ENCODE measurements around the gene PABPN1L. TPM values are rescaled to one million over a fixed set of nuclear protein-coding genes. Genes with fewer than 3 reads are reported as not detected.
"Not testable (repeated sequence)": the region's sequence is repeated elsewhere in the genome, so short reads cannot be mapped to it uniquely, and the experiment has no call there.

Gene PABPN1L
- polyA plus RNA-seq, 1 donor: not detected

DNA sequence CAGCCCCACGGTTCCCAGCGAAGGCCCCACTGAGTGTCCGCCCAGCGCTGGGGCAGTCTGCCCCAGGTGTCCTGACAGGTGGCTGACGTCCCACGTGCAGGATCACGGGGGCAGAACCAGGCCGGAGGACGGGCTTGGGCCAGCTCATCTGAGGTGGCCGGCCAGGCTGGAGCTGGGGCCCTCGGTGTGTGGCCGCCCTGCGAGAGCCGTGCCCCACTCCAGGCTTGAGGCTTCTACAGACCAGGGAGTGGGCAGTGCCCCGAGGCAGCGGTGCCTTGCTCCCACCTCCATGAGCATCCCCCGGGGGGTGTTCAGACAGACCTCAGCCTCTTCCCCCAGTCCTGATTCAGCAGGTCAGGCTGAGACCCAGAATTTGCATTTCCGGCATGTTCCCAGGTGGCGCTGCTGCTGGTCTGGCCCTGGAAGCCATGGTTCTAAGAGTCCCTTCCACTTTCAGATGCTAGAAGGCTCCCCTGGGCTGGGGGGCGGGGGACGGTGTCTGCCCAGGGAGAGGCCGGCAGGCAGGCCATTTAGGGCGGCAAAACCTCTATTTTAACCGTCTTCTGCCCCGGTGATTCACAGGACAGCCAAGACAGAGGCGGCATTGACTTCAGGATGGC lies 35.4 kb upstream of the PABPN1L start:
- no peak for DNase-seq

DNA sequence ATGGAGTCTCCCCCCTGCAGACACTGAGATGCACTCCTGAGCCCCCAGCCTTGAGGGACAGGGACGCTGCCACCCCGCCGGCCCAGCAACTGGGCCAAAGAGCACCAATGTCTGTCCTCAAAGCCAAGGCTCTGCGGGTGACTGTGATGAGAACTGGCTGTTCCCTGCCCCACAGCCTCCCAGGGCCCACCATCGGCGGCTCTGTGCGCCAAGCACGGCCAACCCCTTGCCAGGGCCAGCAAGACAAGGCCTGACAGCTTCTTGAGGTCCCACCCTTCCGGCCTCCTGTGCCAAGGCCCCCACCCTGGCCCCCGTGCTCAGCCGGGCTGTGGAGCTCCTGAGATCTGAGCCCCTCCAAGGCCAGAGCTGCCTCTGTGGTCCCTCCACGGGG lies 34.2 kb upstream of the PABPN1L start:
- DNase-seq: no peak

DNA sequence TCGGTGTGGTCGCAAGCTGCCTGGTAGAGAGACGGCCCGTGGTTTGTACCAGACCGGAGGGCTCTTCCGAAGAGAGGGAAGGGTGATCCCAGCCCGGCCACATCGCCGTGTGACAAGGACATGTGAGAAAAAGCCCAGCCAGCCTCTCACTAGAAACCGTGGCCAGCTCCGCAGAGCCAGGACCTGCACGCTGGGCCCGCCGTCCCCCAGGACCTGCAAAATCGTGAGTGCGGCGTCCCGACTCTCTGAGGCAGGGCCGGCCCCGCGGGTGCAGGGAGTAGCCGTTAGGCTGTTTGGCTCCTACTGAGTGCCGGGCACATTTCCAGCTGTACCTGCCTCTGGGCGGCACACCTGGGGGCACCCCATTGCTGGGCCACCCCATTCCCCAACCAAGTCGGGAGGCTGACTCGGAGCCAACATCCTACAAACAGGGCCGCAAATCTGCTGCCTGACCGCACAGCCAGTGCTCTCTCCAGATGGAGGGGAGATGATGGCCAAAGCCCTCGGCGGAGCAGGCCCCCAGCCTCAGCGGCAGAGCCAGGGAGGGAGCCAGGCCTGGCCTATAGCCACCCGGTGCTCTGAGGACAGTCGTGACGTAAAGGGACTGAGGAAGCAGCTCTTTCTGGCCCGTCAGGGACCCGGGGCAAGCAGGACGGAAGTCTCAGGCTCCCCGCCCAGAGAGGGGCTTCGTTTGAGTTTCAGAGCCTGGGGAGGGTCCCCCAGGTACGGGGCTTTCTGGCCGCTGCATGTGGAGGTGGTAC lies 33.6 kb upstream of the PABPN1L start:
- DNase-seq: no peak

DNA sequence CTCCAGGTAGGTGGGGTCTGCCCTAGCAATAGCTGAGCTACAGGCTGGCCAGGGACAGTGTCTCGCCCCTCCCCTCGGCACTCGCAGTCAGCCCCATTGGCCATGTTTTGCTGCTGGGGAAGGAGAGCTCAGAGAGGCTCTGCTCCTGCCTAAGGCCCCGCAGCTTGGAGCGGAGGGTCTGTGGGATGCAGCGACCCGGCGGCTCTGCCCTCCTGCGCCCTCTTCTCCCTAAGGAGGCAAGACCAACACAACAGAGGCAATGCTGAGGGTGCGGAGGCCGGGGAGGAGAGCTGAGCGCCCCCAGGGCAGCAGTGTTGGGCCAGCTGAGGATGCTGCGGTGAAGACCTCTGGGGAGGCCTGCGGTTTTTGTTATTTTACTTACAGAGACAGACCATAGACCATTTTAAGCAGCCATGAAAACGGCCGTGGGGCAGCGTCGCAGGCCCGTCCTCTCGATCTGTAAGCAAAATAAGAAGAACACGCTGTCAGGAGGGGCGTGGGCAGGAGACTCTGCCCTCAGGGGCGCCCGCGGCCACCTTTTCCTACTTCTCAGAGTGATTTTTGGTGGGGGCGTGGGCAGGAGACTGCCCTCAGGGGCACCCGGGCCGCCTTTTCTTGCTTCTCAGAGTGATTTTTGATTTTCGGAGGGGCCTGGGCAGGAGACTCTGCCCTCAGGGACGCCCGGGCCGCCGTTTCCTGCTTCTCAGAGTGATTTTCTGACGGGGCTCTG lies 31.4 kb upstream of the PABPN1L start:
- DNase-seq: no peak

DNA sequence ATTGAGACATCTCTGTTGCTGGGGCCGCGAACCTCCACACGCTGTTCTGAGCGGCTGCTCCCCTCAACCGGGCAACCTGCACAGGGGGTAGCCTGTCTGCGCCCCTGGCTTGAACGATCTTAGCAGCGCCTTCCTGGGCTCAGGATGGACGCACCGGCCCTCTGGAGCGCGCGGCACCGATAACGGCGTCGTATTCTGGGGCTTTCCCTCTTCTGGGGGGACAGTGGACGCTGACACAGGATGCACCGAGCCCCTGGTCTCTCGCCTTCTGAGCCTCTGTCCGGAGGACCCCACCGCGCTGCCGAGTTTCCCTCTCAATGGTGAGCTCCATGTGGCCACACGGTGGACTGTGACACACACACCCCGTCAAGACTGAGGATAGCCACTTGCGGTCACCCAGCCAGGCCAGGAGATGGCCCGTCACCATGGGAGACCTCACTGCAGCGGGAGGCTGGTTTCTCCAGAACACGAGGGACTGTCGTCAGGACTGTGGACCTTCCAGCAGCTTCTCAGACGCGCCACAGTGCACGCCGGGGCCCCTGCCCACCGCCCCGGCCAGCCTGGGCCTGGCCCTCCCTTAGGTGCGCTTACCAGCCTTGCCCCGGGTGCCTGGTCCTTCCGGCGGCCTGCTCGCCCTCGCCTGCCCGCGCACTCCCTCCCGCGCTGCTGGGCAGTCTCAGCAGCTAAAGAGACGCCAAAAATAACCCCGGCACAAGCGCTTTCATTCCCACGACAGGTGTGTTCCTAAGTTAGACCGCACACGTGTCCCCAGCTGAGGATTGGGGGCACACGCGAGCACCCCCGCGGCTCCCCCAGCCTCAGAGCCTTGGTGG lies 30.0 kb upstream of the PABPN1L start:
- no peak for DNase-seq

DNA sequence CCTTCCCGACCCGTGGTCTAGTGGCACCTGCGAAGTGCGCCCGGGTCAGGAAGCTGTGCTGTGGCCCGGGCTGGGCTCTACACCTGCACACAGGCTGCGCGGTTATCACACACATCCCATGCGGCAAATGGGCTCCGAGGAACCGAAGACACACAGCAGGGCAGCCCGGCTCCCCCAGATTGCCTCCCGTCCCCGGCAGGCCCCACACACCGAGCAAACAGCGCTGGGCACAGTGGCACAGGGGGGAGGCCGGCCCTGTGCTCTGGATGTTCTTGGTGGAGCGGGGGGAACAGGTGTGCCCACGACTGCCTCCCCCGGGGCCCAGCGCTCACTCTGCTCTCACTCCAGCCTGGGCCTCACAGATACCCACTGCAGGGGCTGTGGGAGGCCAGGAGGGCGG lies 28.9 kb upstream of the PABPN1L start:
- no peak for DNase-seq

DNA sequence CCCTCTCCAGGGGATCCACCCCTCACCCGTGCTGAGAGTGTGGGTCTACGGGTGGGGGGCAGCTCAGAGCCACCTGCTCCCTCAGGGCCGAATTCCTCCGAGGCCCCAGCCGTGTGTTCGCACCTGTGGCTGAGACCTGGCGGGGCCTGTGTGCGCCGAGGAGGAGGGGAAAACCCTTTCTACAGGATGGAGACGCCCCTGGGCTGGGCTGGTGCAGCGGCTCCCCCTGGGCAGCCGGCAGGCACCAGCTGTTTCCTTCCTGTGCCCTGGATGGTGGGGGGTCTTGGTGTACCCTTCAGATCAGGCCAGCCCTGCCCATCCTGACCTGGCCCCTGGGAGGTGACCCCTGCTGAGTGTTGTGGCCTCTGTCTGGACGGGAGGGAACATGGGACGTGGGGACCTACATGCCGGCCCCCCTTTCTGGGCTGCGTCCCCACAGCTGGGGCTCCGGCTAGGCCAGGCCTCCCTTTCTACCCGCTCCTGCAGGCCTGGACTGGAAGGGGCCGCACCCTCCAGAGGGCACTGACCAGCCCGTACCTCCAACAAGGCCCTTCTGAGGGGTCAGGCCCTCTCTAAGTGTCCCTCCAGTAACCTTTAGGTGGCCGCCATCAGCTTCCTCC lies 28.3 kb upstream of the PABPN1L start:
- no peak for DNase-seq

DNA sequence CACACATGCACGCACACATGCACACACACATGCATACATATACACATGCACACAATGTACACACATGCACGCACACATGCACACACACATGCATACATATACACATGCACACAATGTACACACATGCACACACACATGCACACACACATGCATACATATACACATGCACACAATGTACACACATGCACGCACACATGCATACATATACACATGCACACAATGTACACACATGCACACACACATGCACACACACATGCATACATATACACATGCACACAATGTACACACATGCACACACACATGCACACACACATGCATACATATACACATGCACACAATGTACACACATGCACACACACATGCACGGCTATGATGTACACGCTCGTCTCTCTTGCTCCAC lies 27.8 kb upstream of the PABPN1L start:
- not testable (repeated sequence) for DNase-seq

DNA sequence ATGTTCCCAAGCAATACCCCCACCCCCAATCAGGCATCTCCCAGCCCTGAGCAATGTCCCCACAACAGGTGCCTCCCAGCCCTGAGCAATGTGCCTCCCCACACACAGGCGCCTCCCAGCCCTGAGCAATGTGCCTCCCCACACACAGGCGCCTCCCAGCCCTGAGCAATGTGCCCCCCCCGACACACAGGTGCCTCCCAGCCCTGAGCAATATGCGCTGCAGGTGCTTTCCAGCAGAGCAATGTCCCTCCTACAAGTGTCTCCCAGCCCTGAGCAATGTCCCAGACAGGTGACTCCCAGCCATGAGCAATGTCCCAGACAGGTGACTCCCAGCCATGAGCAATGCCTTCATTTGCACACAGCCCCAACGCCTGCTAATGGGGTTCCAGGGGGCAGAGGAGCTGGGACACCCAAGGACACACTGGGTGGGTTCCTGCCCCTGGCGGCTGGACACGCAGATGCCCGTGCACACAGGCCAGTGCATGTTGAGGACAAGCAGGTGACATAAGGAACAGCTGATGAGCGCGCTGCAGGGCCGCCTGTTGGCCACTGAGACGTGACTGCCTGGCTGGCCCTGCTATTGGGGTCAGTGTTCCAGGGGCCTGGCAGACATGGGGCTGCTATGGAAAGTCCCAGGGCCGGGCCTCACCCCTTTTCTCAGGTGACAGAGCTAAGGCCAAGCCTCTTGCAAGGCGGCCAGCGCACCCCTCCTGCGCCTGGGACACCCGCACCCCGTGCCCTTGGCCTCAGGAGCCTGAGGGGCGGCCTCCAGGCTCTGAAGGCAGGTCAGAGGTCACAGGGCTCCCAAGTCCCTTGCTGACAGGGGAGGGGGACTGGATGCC lies 26.9 kb upstream of the PABPN1L start:
- DNase-seq: no peak

DNA sequence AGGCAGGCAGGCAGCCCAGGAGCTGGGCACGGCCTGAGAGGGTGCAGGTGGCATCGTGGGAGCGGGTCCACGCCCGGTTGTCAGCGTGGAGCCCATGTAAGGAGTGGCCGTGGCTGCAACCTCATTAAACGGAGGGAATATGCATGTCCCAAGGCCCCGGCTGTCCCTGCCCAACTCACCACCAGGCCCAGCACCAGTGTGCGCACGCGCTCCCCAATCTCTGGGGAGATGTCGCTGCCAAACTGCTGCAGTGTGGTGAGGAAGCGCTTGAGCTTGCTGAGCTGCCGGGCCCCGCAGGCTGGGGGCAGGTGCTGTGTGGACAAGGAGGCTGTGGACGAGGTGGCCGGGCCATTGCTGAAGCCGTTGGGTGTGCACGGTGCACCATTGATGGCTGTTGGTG lies 25.6 kb upstream of the PABPN1L start:
- no peak for DNase-seq

DNA sequence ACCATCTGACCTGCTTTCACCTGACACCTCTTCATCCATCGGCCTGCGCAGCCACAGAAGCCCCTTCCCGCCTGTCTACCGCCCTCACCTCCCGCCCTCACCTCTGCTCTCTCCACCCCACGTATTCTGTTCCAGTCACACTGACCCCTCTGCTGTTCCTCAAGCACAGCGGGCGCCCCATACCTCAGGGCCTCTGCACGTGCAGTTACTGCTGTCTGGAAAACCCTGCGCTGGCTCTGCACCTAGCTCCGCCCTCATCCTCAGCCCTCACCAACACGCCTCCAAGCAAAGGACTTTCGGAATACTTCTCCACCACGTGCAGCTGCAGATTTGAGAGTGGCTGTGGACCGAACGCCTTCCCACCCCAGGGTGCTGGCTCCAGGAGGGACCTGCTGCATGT lies 24.6 kb upstream of the PABPN1L start:
- no peak for DNase-seq

DNA sequence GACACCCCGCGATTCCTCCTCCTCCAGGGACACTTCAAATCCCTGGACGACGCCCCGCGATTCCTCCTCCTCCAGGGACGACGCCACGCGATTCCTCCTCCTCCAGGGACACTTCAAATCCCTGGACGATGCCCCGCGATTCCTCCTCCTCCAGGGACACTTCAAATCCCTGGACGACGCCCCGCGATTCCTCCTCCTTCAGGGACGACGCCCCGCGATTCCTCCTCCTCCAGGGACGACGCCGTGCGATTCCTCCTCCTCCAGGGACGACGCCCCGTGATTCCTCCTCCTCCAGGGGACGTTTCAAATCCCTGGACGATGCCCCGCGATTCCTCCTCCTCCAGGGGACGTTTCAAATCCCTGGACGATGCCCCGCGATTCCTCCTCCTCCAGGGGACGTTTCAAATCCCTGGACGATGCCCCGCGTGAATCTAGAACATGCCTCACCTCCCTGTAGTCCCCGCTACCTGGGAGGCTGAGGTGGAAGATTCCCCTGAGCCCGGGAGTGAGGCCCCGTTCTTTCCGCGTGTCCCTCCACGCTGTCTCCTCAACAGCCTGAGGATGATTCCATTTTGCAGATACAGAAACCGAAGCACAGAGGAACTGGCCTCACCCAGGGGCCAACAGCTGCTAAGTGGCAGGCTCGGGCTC lies 23.4 kb upstream of the PABPN1L start:
- not testable (repeated sequence) for DNase-seq

DNA sequence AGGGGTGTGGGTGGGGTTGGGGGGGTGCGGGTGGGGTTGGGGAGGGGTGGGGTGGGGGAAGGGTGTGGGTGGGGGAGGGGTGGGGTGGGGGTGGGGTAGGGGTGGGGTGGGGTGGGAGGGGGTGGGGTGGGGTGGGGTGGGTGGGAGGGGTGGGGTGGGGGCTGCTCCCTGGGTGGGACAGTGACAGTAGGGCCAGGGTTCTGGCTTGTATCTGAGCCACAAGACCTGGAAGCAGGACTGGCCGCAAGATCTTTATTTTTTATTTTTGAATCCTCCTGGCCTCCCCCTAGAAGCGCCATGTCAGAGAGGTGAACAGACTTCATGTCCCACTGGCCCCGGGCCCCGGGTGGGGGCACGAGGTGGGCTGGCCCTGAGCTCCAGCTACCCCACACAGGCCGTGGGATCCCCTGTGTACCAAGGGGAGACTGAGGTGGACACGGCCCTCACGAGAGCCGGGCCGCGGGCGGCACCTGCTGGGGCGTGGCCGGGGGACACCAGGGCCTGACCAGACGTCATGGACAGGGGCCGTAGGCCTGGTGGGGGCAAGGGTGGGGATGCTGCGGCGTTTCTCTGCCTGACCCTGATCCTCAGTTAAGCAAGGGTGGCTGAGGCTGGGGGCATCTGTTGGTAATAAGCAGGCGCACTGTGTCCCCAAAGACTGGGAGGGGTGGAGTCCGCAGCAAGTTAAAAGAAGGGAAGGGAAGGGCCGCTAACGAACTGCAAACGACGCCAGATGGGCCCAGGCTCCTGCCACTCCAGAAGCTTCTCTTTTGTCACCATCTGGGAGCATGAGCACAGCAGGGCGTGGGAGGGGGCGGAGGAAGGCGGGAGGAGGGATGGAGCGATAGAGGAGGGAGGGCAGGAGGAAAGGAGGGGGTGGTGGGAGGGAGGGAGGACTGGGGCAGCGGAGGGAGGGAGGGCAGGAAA lies 22.3 kb upstream of the PABPN1L start:
- no peak for DNase-seq

DNA sequence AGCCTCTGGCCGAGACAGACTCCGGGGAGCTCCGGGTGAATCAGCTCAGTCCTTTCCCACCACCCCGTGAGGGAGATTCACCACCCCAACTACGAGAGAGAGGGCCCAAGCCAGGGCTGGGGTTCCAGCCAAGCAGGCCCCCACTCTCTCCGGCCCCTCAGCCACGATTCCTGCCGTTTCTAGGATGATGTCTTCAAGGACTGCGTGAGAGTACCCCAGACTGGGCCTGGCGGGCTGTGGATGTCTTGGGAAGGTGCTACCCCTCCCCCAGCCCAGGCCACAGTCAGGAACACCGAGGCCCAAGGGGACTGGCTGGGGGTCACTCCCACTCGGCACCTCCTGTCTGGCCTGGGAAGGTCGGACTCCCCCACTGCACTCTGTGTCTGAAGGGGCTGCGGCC lies 21.6 kb upstream of the PABPN1L start:
- DNase-seq: no peak

DNA sequence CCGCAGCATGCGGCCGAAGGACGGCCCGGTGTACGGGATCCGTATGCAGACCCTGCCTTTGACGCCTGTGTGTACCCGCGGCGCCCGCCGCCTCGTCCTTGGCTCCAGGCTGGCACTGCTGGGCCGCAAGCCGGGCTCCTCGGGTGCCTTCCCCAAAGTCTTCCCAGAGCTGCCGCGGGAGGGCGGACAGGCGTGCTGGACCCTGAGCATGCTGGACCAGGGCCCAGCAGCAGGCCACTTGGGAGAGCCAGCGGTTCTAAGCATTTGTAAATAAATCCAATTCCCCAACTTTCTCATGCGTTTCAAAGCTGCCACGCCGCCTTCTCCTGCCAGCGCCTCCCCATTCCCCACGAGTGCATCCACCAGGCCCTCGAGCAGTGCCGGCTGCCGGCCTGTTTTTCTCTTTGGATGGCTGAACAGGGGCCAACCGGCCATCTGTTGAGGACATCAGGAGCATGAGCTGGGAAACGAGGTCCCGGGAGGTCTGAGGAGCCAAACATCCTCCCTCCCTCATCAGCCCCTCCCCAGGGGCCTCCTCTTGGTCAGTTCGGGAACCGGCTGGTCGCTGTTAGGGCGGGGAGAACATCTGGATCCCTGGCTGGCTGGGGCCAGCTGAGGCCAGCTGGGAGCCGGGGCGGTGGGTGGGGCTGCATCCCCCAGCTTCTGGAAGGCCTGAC lies 20.5 kb upstream of the PABPN1L start:
- no peak for DNase-seq

DNA sequence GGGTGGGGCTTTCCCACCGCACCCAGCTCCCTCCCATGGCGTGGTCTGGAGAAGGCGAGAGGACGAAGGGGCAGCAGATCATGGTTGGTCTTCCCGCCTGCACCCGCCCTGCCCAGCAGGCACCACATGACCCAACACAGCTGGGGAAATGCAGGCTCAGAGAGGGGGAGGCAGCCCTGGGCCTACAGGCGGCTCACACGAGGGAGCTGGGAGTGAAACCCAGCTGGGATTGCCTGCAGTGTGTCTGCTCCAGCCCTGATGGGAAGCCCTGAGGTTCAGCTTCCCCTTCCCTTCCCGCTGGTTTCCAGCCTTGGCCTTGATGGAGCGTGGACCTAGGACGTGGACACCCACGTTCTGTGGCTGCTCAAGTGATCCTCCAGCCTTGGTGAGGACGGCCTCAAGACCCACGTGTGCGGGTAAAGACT lies 20.0 kb upstream of the PABPN1L start:
- no peak for DNase-seq

DNA sequence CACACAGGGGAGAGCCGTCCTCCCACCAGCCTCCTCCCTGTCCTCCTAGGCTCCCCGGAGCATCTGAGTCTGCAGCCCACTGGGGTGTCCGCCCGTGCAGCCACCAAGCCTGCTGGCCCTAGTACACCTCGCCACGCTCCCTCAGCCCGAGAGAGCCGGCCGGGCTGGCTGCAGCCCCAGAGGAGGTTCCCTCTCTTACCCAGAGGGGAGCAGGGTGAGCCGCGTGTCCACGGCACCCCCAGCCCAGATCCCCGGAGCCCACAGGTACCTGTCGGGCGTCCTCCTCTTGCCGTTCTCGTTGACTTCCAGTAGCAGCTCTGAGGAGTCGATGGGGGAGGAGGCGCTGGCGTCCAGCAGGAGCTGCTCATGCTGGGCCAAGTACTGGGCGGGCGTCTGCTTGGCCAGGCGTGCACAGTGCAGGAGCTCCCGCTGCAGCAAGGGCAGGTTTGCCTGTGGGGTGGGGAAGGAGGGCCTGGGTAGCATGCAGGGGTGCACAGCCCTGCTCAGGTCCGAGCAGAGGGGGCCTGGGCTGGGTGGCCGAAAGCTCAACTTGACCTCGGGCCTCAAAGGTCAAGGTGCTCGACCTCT lies 19.3 kb upstream of the PABPN1L start:
- DNase-seq: no peak

DNA sequence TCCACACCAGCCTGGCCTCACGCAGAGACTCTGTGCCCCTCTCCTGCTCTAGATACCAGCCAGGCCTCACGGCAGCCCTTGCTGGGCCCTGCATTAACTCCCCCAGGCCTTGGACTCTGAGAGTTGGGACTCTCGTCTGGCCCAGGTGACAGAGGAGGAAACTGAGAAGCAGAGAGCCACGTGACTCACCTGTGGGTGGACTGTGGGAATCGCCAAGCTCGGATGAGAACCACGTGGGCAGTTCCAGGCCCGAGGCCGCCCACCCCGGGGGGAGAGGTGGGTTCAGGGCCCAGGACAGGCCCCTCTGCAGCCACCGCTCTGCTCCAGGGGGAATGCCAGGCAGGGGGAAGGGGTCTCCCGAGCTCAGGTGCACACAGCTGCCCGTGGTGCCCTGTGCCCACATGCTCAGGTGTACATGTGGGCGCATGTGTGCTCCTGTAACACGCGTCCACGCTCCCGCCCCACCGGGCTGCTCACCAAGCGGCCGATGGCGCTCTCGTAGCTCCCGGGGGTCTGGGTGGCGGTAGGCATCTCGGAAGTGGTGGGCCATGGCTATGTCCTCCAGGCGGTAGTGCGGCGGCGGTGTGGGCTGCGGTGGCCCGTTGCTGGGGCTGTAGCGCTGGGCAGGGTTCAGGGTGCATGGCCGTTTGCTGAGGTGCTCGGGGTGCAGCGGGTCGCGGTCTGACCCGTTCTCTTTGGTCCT lies 18.3 kb upstream of the PABPN1L start:
- no peak for DNase-seq

All from left kidney (tissue), 2 donors.